Medulla oblongata (tissue), 1 donor: Measurements from ENCODE around the gene PTGES.

ENCODE experiments used
- DNase-seq: peaks from one replicate; pipeline ENCODE4 v3.0.0-alpha.2; 2015; ENCODE audit errors: extremely low spot score

The PTGES gene

GRCh38 chr9:129746092-129746777, 6.6 kb downstream of the PTGES start:
- DNase-seq, result no peak

- DNase-seq, result no peak
Observed at GRCh38 chr9:129745200-129745599, 7.6 kb downstream of the PTGES start.

DNA sequence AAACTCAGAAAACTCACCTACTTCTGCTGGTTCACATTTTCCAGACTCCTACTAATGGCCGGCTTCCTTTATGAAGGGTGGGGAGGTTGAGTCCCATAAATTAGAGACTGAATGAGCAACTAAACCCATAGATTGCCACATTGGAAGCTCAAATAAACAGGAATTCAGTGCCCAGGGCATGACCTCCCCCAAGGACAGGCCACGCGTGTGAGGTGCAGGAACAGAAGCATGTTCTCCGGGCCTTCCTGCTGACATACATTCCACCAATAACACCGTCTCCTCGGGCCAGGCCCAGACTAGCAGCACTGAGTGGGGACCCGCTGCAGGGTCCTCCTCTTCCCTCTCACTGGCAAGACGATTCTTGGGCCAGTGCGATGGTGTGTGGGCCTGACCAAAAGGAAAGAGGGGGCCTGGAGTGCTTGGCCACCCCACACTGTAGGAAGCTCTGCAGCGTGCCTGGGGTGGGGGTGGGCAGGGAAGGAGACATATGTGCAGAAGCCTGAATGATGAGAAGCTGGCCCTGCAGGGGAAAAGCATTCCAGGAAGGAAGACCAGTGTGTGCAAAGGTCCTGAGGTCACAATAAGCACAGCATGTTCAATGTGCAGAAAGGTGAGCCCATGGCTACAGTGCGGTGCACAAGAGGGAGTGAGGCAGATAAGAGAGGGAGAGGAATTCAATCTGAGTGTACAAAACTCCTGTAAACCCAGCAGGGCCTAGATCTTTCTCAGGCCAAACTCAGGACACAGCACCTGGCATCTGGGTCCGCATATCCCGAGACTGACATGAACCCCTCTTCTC, 12.0 kb downstream of the PTGES start:
- DNase-seq, result no peak

GRCh38 chr9:129740174-129740573, 12.7 kb downstream of the PTGES start:
- DNase-seq, result no peak

GRCh38 chr9:129739432-129739831, 13.4 kb downstream of the PTGES start:
- DNase-seq, result no peak

GRCh38 chr9:129737479-129738274, 15.2 kb downstream of the PTGES start:
- peak; percentile 87 for DNase-seq

GRCh38 chr9:129736334-129736733, 16.5 kb downstream of the PTGES start:
- no peak for DNase-seq

DNA sequence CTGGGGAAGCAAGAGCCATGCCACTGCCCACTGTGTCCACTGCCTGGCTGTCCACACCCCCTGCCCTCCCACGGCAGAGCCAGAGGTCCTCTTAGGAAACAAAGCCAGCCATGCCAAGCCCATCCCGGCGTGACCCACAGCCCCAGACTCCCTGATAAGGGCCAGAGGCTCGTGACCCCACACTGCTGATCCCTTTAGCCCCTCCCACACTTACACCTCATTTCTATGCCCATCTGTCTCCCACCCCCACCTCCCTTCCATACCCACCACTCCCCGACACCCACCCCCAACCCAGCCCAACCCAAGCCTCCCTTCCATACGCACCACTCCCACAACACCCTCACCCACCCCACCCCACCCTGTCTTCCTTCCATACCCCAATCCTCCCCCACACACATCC, 17.3 kb downstream of the PTGES start:
- DNase-seq, result no peak

- DNase-seq, result no peak
Observed at GRCh38 chr9:129733632-129733953, 19.2 kb downstream of the PTGES start.

- no peak for DNase-seq
Observed at GRCh38 chr9:129732946-129733631, 19.8 kb downstream of the PTGES start.

DNA sequence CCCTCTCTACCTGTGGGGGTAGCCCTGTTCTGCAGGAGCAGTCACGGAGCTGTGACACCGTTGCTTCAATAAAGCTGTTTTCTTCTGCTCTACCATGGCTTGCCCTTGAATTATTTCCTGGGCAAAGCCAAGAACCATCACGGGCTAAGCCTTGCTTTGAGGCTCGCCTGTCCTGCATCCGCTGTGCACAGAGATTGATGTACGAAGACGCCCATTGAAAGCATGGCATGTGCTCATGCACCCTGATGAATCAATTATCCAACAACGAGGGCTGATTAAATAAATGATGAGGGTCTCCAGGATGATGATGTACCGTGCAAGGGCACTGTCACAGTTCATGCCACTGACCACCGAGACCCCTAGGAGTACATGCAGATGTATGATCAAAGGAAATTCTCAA, 20.7 kb downstream of the PTGES start:
- DNase-seq, result no peak

DNA sequence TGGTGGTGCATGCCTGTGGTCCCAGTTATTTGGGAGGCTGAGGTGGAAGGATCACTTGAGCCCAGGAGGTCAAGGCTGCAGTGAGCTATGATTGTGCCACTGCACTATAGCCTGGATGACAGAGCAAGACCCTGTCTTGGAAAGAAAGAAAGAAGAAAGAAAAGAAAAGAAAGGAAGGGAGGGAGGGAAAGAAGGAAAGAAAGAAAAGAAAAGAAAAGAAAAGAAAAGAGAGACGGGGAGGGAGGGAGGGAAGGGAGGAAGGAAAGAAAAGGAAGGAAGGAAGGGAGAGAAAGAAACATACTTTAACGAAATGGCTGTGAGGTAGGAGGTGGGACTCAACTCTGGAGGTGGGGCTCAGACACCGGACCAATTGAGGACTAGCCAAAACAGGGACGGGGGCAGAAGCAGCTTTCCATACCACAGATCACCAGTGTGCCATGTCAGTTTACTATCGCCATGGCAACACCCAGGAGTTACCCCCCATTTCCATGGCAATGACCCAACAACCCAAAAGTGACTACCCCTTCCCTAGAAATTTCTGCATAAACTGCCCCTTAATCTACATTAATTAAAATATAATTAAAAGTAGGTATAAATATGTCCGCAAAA, 21.3 kb downstream of the PTGES start:
- DNase-seq, result no peak

- no peak for DNase-seq
Observed at GRCh38 chr9:129728744-129729143, 24.1 kb downstream of the PTGES start.

DNA sequence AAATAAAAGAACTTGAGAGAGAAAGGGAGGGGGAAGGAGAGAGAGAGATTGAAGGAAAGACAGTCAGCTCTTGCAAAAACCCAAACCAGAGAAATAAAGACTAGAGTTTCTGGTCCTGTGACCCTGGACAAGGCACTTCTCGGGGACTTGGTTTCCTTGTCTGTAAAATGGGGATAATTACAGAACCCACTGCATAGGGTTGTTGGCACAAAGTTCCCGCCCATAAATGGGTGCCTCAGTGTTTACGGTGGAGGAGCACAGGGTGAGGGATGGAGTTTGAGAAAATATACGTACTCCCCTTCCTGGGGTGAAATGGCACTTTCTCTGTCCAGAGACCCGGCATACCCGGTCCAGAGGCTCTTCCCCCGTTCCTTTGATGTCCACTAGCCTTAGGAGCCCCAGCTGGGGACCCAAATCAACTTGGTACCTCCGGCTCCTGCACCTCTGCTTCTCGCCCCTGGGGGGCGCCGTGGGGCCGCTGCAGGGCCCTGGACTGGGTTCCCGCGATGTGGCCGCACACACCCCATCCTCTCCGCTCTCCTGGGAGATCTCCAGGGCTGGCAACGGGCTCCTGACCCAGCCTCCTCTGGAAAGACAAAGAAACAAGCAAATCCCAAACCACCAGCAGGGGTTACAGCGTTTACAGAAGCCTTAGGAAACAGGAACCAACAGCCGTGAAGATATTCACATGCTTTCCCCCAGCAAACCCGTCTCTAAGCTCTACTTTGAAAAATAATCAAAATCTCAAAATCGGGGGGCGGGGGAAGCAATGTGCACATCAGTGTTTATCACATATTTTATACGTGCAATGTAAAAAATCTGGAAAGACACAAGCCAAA, 26.3 kb downstream of the PTGES start:
- DNase-seq, result peak; percentile 62

GRCh38 chr9:129725795-129726251, 27.0 kb downstream of the PTGES start:
- DNase-seq, result no peak

DNA sequence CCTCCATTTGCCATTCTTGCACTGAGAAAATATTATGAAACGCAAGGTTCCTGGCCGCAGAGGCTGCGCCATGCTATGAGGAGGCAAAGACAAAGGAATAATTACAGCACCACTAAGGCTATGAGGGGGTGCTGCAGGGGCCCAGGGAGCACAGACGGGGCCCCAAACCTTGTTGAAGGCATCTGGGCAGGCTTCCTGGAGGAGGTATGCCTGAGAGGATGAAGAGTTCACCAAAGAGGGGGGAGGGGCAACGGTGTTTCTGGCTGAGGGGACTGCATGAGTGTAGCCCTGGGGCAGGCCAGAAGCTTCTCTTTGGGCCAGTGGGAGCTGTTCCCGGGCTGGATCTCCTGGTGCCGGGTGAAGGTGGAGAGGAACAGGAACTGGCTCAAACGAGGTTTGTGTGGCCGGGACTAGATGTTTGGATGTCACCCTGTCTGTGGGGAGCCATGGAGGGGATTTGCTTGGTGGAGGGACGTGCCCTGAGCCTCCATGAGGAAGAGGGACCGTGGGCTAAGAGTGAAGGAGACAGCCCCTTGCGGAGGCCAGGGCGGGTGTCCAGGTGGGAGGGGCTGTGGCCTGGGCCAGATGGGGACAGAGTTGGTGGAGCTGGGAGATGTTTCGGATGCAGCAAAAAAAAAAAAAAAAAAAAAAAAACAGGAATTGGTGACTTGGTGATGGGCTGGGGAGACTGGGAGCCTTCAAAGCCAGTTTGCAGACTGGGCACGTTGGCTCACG, 28.2 kb downstream of the PTGES start:
- no peak for DNase-seq

DNA sequence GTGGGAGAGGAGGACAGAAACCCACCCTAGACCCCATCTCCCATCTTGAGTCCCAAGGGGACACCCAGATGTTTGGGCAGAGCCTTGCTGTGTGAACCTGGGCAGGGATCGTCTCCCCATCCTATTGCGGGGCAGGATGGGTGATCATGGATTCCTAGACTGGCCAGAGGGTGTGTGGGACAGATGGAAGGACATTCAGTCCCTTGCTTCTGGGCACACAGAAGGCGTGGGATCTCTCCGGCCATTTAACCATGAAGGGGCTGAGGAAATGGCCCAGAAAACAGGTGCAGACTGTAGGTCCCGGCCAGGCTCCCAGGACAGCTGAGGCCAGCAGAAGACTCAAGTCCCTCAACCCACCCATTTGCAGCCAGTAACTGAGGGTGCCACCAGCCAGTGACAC, 29.9 kb downstream of the PTGES start:
- no peak for DNase-seq

GRCh38 chr9:129720865-129721545, 31.8 kb downstream of the PTGES start:
- DNase-seq, result no peak

DNA sequence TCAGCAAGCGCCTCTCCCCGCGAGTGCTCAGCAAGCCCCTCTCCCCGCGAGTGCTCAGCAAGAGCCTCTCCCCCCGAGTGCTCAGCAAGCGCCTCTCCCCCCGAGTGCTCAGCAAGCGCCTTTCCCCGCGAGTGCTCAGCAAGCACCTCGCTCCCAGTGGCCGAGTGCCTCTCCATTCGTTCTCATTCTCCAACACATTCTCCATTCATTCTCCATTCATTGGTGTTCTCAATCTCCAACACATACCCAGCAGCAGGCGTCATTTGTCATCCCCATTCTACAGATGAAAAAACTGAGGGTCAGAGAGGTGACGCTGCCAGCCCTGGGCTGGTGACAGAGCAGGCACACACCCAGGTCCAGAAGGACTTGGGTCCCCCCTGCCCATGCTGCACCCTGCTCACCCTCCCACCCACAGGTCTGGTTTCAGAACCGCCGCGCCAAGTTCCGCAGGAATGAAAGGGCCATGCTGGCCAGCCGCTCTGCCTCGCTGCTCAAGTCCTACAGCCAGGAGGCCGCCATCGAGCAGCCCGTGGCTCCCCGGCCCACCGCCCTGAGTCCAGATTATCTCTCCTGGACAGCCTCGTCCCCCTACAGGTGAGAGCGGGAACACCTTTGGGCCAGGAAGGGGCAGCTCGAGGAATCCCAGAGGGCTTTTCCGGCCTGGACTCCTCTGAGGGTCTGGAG, 32.5 kb downstream of the PTGES start:
- no peak for DNase-seq
